ENCODE results near the gene DDX54.

Gene DDX54

DNA sequence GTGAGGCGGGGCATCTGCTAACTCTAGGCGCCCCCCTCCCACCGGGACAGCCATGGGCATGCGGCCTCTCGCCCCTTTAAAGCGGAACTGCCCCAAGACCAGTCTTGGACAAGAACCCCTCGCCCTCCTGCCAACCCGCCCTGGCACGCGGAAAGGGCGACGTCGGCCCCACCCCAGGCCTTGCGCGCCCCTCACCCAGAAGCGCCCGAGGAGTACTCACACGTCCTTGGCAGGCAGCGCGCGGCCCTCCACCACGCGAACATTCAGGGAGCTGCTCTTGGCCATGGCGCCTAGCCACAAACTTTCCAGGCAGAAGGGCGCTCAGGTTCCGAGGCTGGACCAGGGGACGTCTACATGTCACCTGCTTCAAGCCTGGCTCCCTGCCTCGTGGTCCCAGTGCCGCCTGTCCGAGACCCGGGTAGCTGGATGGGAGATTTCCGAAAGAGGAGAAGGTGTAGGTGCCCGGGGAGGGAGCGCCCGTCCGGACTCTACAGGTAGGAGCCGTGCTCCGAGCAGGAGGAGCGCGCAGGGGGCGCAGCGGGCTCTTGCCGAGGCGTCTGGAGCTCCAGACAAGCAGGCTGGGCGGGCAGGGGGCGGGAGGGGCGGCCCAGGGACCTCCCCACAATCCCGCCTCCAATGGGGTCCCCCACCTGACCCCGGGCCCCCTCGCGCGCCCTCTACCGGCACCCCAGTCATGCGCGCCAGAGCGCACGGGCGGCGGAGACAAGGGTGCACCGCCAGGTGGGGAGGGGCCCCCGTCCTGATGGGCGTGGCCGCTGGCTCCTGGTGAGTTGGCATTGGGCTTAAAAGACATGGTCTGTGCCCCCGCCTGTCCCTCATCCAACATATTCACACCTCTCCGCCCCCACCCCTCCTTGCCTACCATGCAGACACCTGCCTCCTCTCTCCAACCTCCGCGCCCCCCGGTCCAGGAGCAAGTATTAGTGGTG, 49.8 kb downstream of the DDX54 start, which contains the start of gene RASAL1:
Gene RASAL1, minus strand, starts transcription at position 584 of the 950 bp plus-strand sequence. Its CDS starts 299 bp downstream, at position 285.
- peaks cover 0 to 64% of the 10 kb centered on the region in 2 donors for H3K27me3 ChIP-seq
- no peaks in the 10 kb centered on the region for H3K9me3 ChIP-seq
- TF ChIP-seq, protein P1, sequence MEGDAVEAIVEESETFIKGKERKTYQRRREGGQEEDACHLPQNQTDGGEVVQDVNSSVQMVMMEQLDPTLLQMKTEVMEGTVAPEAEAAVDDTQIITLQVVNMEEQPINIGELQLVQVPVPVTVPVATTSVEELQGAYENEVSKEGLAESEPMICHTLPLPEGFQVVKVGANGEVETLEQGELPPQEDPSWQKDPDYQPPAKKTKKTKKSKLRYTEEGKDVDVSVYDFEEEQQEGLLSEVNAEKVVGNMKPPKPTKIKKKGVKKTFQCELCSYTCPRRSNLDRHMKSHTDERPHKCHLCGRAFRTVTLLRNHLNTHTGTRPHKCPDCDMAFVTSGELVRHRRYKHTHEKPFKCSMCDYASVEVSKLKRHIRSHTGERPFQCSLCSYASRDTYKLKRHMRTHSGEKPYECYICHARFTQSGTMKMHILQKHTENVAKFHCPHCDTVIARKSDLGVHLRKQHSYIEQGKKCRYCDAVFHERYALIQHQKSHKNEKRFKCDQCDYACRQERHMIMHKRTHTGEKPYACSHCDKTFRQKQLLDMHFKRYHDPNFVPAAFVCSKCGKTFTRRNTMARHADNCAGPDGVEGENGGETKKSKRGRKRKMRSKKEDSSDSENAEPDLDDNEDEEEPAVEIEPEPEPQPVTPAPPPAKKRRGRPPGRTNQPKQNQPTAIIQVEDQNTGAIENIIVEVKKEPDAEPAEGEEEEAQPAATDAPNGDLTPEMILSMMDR (IDR thresholded peaks at IDR 0.05), result no peak
- H3K27ac ChIP-seq, result no peak within 1 kb of the TSS
- H3K4me1 ChIP-seq, result peaks cover 0 to 14% (median 0%) of the 10 kb centered on the region in 4 donors
- no peak within 1 kb of the TSS for H3K4me3 ChIP-seq
- intact Hi-C loops (cut with DNase I; ENCODE audit: low total_unique reads), result no loop called here
- DNase-seq, result no peak
- no peaks in the 10 kb centered on the region for H3K36me3 ChIP-seq

DNA sequence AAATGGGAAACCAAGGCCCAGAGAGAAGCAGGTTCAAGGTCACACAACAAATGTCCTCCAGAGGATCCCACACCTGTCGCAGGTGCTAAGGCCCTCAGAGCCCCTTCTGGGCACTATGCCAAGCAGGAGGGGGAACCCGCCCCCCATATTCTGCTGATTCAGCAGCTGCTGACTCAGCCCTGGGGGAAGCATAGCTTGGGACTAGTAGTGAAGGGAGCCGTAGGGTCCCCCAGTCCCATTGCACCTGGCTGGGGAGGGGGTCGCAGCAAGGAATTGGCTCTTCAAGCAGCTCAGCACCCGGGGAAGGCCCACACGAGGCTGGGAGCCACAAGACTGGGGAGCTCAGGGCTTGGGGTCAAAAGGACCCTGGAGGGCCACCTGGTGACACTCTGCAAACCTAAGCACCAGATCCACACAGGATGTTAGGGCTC, 50.7 kb downstream of the DDX54 start:
- H3K36me3 ChIP-seq, result no peaks in the 10 kb centered on the region
- peaks cover 0 to 73% of the 10 kb centered on the region in 2 donors for H3K27me3 ChIP-seq
- DNase-seq, result no peak
- peaks cover 0 to 14% (median 0%) of the 10 kb centered on the region in 4 donors for H3K4me1 ChIP-seq
- no peak overlapping the region for H3K4me3 ChIP-seq
- H3K9me3 ChIP-seq, result no peaks in the 10 kb centered on the region
- TF ChIP-seq, protein P1 (IDR thresholded peaks at IDR 0.05), result no peak
- intact Hi-C loops (cut with DNase I; ENCODE audit: low total_unique reads), result no loop called here
- H3K27ac ChIP-seq, result no peak overlapping the region

DNA sequence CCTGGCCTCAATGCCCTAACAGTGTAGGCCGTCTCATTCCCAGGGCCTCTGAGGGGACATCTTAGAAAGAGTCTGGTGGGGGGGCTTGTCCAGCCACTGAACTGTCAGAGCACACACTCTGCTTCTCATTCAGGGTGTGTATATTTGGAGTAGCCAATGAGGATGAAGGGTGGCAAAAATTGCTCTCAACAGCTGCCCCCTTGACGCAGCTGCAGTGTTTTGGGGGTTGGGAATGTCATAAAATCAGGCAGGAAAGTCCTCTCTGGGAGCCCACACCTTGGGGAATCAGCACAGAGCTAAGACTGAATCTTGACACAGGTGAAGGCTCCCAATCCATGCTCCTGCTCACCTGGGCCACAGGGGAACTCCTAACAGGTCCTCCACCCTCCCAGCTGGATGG, 51.2 kb downstream of the DDX54 start:
- peaks cover 0 to 14% (median 0%) of the 10 kb centered on the region in 4 donors for H3K4me1 ChIP-seq
- no peaks in the 10 kb centered on the region for H3K9me3 ChIP-seq
- H3K4me3 ChIP-seq, result no peak overlapping the region
- DNase-seq, result no peak
- H3K27ac ChIP-seq, result no peak overlapping the region
- TF ChIP-seq, protein P1 (IDR thresholded peaks at IDR 0.05), result no peak
- intact Hi-C loops (cut with DNase I; ENCODE audit: low total_unique reads), result no loop called here
- H3K36me3 ChIP-seq, result no peaks in the 10 kb centered on the region
- peaks cover 0 to 77% of the 10 kb centered on the region in 2 donors for H3K27me3 ChIP-seq

DNA sequence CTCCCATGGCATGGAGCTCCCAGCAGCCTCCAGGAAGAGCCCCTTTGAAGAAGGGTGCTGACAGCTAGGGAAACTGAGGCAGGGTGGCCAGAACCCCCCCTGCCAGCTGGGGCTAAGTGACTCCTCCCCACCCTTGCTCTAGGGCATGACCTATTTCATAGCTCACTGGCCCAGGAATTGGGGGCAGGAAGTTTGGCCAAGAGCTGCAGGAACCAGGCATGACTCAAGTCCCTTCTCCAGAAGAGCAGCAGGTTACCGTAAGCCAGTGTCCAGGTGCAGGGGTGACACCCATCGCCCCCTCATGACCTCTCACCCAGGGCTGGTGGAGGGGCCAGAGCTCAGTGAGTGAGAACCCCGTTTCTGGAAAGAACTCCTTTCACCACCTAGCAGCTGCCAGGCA, 51.6 kb downstream of the DDX54 start:
- H3K36me3 ChIP-seq, result no peaks in the 10 kb centered on the region
- H3K27me3 ChIP-seq, result peaks cover 0 to 77% of the 10 kb centered on the region in 2 donors
- TF ChIP-seq, protein P1 (IDR thresholded peaks at IDR 0.05), result no peak
- no peak overlapping the region for H3K4me3 ChIP-seq
- H3K9me3 ChIP-seq, result no peaks in the 10 kb centered on the region
- DNase-seq, result no peak
- H3K27ac ChIP-seq, result no peak overlapping the region
- intact Hi-C loops (cut with DNase I; ENCODE audit: low total_unique reads), result no loop called here
- H3K4me1 ChIP-seq, result peaks cover 0 to 14% (median 0%) of the 10 kb centered on the region in 4 donors

DNA sequence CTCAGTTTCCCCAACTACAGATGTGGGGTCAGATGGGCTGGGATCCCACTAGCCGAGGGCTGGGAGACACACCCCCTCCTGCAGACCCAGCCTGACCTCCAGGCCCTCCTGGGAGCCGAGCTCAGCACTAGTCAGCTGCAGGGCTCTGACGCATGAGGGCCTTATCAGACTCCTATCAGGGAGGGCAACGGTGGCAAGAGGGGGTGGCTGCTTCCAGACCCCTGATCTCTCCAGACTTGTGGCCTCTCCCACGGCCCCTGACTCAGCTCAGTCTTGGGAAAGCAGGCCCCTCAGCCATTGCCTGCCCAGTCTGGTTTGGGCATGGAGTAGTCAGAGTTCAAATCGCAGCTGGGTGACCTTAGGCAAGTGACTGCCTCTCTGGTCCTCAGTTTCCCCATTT, 52.2 kb downstream of the DDX54 start:
- no peak for DNase-seq
- H3K36me3 ChIP-seq, result no peaks in the 10 kb centered on the region
- TF ChIP-seq, protein P1 (IDR thresholded peaks at IDR 0.05), result no peak
- H3K4me3 ChIP-seq, result no peak overlapping the region
- H3K9me3 ChIP-seq, result no peaks in the 10 kb centered on the region
- H3K4me1 ChIP-seq, result peaks cover 0 to 14% (median 0%) of the 10 kb centered on the region in 4 donors
- H3K27ac ChIP-seq, result no peak overlapping the region
- intact Hi-C loops (cut with DNase I; ENCODE audit: low total_unique reads), result no loop called here
- peaks cover 0 to 76% of the 10 kb centered on the region in 2 donors for H3K27me3 ChIP-seq
